Mesodermal cell (in vitro differentiated cells): Measurements from ENCODE around the gene MEA1.

Experiments used
- H3K27ac ChIP-seq: 2 replicates; pipeline ENCODE4 v1.7.0; 2013; ENCODE audit warnings: mild to moderate bottlenecking, low read depth, low read length, moderate library complexity; ENCODE audit not compliant: severe bottlenecking
- H3K36me3 ChIP-seq: 2 replicates; pipeline ENCODE4 v1.7.1; 2013; ENCODE audit warnings: mild to moderate bottlenecking, low read length, moderate library complexity; ENCODE audit not compliant: control insufficient read depth, insufficient read depth
- H3K4me1 ChIP-seq: one replicate; pipeline ENCODE4 v1.7.1; 2013; ENCODE audit warnings: mild to moderate bottlenecking, low read length; ENCODE audit not compliant: insufficient read depth, control insufficient read depth, poor library complexity, severe bottlenecking
- H3K4me3 ChIP-seq: 2 replicates; pipeline ENCODE4 v1.7.0; 2013; ENCODE audit warnings: low read length, control low read depth, mild to moderate bottlenecking; ENCODE audit not compliant: insufficient read depth, poor library complexity, severe bottlenecking; ENCODE audit errors: extremely low read depth
- H3K9me3 ChIP-seq: 2 replicates; pipeline ENCODE4 v1.7.1; 2013; ENCODE audit warnings: mild to moderate bottlenecking, low read length, moderate library complexity; ENCODE audit not compliant: control insufficient read depth
- WGBS, 2 experiments: methylation state at CpG; one replicate each; pipeline ENCODE4 v1.1.5; 2013; ENCODE audit warnings: missing lambda C conversion rate in 2 of 2; ENCODE audit not compliant: insufficient coverage in 2 of 2; 5-methylcytosine and 5-hydroxymethylcytosine counted together

The MEA1 gene

DNA sequence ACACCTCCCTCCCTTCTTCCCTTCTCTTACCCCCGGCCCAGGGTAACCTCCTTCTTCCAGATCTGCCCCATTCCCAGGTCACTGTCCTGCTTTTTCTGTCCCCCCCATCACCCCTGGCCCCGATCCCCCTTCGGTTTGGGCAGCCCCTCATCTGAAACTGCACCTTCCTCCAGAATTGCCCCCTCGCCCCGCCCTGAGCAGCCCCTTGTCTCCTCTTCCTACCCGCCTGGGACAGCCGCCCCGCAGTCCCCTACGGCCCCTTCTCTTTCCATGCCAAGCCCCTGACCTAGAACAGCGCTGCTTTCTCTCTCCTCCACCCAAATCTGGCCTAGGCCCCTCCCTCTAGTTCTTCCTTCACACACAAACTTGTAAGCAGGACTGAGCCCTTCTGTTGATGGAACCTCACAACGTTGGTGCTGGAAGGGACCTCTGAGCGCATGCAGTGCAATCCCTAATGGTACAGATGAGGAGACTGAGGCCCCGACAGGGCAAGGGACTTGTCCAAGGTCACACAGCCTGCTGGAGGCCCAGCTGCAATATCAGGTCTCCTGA, 28.7 kb downstream of the MEA1 start:
- WGBS, 2 experiments, result 21 to 27% methylated on average over 10 to 11 of the region's 13 CpGs
- Histone ChIP-seq H3K36me3 (peaks cover 36% of the 10 kb centered on the region), H3K4me3 (peak overlapping the region; percentile 86), H3K4me1 (peaks cover 4% of the 10 kb centered on the region), H3K27ac (peak overlapping the region; percentile 57), H3K9me3 (no peaks in the 10 kb centered on the region)

GRCh38 chr6:42984001-42984923, 29.5 kb downstream of the MEA1 start, which contains the start of gene PPP2R5D:
Gene PPP2R5D (plus strand): TSS chr6:42984570. CDS start chr6:42984678, 108 bp downstream.
- H3K27ac ChIP-seq, result peak within 1 kb of the TSS; percentile 77
- H3K4me1 ChIP-seq, result peaks cover 10% of the 10 kb centered on the region
- peak within 1 kb of the TSS; percentile 86 for H3K4me3 ChIP-seq
- H3K9me3 ChIP-seq, result no peaks in the 10 kb centered on the region
- WGBS, 2 experiments, result 1% methylated on average over 37 to 52 of the region's 59 CpGs
- peaks cover 29% of the 10 kb centered on the region for H3K36me3 ChIP-seq

GRCh38 chr6:42981836-42982235, 31.9 kb downstream of the MEA1 start:
- Histone ChIP-seq H3K27ac (no peak overlapping the region), H3K4me3 (no peak overlapping the region), H3K9me3 (no peaks in the 10 kb centered on the region), H3K4me1 (peaks cover 10% of the 10 kb centered on the region), H3K36me3 (peaks cover 10% of the 10 kb centered on the region)
- 90 to 95% methylated on average over 3 to 4 of the region's 5 CpGs for WGBS, 2 experiments

- peaks cover 9% of the 10 kb centered on the region for H3K36me3 ChIP-seq
- H3K9me3 ChIP-seq, result no peaks in the 10 kb centered on the region
- H3K27ac ChIP-seq, result peak overlapping the region; percentile 73
- peak overlapping the region; percentile 88 for H3K4me3 ChIP-seq
- H3K4me1 ChIP-seq, result peaks cover 7% of the 10 kb centered on the region
- WGBS, 2 experiments, result 69 to 93% methylated on average over 2 to 8 of the region's 9 CpGs
Measured at GRCh38 chr6:42979523-42980177, 34.1 kb downstream of the MEA1 start.

DNA sequence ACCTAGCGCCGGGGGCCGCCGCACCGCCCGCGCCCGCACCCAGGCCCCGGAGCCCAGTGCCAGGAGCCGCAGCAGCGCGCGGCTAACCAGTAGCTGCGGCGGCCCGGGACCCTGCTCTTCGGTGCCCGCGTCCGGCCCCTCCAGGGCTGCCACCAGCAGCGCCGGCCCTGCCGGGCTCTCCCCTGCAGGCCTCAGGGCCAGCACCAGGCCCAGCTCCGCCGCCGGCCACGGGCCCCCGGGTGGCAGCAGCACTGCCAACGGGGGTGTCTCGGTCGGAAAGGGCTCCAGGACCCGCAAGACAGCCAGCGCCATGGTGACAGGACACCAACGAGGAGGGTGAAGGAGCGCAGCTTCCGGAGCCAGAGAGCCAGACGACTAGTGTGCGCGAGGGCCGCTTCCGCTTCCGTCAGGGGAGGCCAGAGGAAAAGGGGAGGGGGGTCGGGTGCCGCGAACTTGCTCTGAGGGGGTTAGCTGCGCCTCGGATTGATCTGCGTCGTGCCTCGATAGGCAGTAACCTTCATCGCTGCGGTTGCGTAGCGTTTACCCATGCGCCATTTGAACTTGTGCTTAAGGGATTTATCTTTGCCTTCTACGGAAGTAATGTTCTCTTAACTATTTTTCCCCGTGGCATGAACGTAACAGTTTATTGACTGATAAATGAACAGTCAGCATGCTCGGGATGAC, 34.8 kb downstream of the MEA1 start, which contains the start of gene PEX6:
TSS of gene PEX6 (minus strand) at position 343 of the 684 bp plus-strand sequence. CDS start at position 312, 31 bp downstream.
- Histone ChIP-seq H3K4me3 (peak within 1 kb of the TSS; percentile 88), H3K9me3 (no peaks in the 10 kb centered on the region), H3K36me3 (peaks cover 11% of the 10 kb centered on the region), H3K27ac (peak within 1 kb of the TSS; percentile 73), H3K4me1 (peaks cover 7% of the 10 kb centered on the region)
- WGBS, 2 experiments, result 1% methylated on average over 55 to 59 of the region's 59 CpGs

DNA sequence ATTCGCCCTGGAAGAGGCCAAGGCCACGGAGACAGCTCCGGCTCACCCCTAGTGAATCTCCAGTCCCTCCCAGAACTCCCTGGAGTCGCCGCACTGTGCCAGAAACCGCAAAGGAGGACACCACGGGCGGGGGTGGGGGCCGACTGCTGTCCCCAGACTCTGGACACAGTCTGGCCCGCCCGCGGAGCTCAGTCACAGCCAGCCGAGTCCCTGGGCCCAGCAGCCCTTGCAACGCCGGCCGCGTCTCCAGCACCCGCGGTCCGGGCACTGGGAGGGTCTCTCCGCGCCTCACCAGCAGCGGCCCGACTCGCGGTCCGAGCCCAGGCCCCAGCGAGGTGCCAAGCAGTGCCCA, 35.3 kb downstream of the MEA1 start:
- H3K27ac ChIP-seq, result peak overlapping the region; percentile 73
- H3K4me1 ChIP-seq, result peaks cover 7% of the 10 kb centered on the region
- whole genome bisulfite sequencing, 2 experiments, result 0 to 2% methylated on average over 26 to 28 of the region's 28 CpGs
- peaks cover 16% of the 10 kb centered on the region for H3K36me3 ChIP-seq
- peak overlapping the region; percentile 88 for H3K4me3 ChIP-seq
- H3K9me3 ChIP-seq, result no peaks in the 10 kb centered on the region

GRCh38 chr6:42974919-42975505, 38.7 kb downstream of the MEA1 start:
- H3K27ac ChIP-seq, result no peak overlapping the region
- peaks cover 18% of the 10 kb centered on the region for H3K4me1 ChIP-seq
- H3K36me3 ChIP-seq, result peaks cover 18% of the 10 kb centered on the region
- no peaks in the 10 kb centered on the region for H3K9me3 ChIP-seq
- 90 to 93% methylated on average over 3 to 4 of the region's 5 CpGs for WGBS, 2 experiments
- H3K4me3 ChIP-seq, result no peak overlapping the region

GRCh38 chr6:42973926-42974325, 39.8 kb downstream of the MEA1 start:
- H3K4me1 ChIP-seq, result peaks cover 17% of the 10 kb centered on the region
- no peak overlapping the region for H3K27ac ChIP-seq
- WGBS, 2 experiments, result 100% methylated on average over 1 to 3 of the region's 3 CpGs

DNA sequence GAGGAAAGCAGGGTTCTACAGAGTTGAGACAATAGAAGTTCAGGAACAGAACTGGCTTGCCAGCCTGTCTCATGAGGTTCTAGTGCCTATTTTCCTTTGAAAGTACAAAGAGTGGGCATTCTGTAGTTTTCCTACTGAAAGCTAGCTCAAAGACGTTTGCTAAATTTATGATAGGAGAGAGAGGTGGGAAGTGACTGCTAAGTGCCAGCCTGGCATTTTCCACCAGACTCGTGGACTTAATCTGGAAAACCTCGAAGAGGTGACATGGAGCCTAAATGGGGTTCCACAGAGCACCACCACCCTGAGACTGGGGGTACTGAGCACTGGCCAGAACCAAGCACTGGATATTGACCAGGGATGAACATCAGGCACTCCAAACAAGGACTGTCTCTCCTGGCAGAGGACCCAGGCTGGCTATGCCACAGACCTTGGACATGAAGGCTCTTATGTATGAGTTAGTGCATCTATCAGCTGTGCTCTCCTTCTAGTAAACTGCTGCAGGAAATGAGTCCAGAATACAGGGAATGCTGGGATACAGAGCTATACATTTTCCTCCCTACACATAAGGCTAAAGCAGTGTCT, 41.9 kb downstream of the MEA1 start:
- 90 to 96% methylated on average over 3 of the region's 3 CpGs for WGBS, 2 experiments
- H3K4me1 ChIP-seq, result peaks cover 17% of the 10 kb centered on the region
- H3K27ac ChIP-seq, result peak overlapping the region; percentile 87
- peaks cover 19% of the 10 kb centered on the region for H3K36me3 ChIP-seq
- no peak overlapping the region for H3K4me3 ChIP-seq
- H3K9me3 ChIP-seq, result no peaks in the 10 kb centered on the region

More at GRCh38 chr6:42973926-42974325, 39.8 kb downstream of the MEA1 start:
- Histone ChIP-seq H3K36me3 (peaks cover 18% of the 10 kb centered on the region), H3K9me3 (no peaks in the 10 kb centered on the region), H3K4me3 (no peak overlapping the region)
